ENCODE measurements around the gene ABCG4.

DNA sequence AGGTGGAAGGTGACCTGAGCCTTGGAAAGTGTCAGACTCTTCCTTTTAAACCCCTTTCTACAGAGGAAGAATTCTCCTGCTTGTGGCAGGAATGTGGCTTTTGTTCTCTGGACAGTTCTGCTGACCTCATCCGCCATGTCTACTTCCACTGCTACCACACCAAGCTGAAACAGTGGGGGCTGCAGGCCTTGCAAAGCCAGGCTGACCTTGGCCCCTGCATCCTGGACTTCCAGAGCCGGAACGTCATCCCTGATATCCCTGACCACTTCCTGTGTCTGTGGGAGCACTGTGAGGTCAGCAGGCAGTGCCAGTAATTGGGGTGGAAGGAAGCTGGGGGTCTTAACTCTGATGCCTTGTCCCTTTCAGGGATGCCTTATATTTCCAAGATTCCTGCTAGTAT lies 18.2 kb upstream of the ABCG4 start:
- TF ChIP-seq, protein P1, sequence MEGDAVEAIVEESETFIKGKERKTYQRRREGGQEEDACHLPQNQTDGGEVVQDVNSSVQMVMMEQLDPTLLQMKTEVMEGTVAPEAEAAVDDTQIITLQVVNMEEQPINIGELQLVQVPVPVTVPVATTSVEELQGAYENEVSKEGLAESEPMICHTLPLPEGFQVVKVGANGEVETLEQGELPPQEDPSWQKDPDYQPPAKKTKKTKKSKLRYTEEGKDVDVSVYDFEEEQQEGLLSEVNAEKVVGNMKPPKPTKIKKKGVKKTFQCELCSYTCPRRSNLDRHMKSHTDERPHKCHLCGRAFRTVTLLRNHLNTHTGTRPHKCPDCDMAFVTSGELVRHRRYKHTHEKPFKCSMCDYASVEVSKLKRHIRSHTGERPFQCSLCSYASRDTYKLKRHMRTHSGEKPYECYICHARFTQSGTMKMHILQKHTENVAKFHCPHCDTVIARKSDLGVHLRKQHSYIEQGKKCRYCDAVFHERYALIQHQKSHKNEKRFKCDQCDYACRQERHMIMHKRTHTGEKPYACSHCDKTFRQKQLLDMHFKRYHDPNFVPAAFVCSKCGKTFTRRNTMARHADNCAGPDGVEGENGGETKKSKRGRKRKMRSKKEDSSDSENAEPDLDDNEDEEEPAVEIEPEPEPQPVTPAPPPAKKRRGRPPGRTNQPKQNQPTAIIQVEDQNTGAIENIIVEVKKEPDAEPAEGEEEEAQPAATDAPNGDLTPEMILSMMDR (conservative IDR thresholded peaks at IDR 0.05; ENCODE audit: low read depth, low read length), result no peak
- TF ChIP-seq EZH2 (IDR thresholded peaks at IDR 0.05; ENCODE audit: borderline replicate concordance, low read depth, low read length, poor library complexity, severe bottlenecking), result no peak
